HG03565 (cell line): ENCODE data around the gene SHOX.

Source experiments
- ATAC-seq: cut with Tn5 transposase; IDR thresholded peaks from one replicate; pipeline ENCODE4 v1.9.1; 2021; ENCODE audit warnings: mild to moderate bottlenecking, moderate library complexity; ENCODE audit not compliant: unreplicated experiment

SHOX gene

DNA sequence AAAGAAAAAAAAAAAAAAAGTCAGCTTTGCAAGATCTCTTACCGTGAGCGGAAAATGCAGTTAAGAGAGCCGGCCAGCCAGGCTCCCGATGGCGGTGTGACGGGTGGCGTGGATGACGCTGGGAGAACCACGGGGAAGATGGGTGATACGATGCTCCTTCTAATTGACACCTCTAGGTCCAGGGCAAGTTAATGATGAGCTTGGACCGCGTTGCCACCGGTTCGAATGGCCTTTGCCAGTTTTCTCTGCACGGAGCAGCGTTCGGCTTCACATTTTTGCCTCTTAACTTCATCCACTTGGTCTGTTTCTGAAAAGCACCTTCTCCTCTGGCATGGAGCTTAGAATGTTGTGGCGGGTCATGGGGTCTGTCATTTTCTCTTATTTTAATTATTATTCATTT is 33.2 kb downstream of the SHOX start:
- ATAC-seq, result no peak

DNA sequence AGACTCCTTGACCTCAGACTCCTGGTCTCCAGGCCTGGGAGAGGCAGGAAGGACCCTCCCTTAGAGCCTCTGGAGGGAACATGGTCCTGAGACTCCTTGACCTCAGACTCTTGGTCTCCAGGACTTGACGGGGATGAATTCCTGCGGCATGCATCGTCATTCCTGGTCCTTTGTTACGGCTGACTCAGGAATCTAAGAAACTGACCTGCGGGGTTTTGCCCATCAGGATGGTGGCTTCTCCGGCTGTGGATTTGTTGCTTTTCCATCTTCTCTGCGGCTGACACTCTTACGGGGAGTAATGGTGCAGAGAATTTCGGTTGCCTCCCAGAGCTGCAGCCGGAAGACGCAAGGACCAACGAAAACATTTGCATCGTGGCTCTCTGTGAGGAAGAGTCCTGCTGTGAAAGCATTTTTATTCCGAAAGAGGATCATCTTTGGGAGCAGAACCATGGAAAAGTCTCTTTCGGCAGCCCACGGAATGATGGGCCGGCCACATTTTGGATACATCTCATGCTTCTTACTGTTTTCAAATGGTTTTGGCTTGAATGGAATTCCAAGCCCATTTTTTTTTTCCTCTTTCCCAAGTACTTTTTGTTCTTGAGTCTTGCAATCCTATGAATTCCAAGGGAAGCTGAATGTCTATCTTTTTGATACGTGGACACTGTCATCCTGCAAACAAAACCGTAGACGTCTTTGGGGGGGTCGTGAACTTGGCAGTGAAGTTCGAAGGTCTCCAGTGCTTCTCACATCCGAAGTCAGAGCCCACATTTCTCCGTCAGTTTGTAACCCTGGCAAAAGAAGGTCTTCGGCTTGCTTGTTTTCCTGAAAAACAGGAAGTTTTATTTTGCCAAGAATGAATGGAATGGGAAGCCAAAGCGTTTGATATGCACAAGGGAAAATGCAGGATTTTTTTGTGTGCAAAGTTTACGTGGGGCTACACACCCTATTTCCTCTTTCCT is 36.5 kb downstream of the SHOX start:
- no peak for ATAC-seq

DNA sequence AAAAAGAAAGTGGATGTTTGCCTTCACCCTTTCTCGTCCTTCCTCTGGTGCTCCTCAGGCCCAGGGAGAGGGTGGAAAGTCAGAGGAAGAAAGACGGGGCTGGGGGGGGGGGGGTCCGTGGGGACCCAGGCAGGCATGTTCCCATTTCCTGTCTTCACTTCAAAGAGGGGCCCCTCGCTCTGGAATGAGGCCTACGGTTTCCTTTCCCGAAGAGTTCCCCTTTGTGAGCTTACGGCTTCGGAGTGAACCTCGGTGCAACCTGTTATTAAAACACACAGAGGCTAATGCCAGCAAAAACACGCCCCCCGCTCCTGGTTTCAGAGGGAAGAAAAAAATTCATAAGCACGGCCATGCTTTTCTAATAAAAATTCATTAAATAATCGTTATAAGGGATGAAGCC is 40.1 kb downstream of the SHOX start:
- no peak for ATAC-seq

DNA sequence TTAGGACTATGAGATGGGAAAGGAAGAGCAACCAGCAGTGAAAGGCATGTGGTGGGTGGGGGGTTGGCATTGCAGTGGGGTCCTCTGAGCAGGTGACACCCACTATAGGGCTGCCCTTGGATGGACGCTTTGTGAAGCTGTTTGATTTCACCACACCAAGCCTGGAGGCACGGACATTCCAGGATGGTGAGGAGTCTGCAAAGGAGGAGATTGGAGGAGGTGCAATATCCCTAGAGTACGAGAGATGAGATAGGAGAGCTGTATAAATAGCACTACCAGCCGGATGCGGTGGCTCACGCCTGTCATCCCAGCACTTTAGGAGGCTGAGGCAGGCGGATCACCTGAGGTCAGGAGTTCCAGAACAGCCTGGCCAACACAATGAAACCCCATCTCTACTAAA is 42.3 kb downstream of the SHOX start:
- ATAC-seq, result no peak

DNA sequence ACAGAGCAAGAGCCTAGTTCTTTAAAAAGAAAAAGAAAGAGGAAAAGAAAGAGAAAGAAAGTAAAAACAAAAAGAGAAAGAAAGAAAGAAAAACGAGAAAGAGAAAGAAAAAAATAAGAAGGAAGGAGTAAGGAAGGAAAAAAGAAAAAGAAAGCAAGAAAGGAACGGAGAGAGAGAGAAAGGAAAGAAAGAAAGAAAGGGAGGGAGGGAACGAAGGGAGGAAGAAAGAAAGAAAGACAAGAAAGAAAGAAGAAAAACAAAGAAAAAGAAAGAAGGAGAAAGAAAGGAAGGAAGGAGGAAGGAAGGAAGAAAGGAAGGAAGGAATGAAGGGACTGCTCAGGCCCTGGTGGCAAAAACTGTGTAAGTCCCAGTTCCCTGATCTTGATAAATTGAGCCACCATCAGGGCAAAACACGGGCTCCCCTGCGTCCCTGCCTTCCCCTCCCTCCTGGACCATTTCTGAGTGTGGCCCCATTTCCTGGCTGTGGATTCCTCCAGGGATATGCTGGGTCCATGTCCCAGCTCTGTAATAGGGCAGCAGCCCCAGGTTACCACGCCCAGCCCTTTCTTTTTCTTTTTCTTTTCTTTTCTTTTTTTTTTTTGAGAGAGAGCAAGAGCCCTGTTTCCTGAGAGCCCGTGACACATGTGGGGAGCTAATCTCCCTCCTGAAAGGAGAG is 44.8 kb downstream of the SHOX start:
- no peak for ATAC-seq

DNA sequence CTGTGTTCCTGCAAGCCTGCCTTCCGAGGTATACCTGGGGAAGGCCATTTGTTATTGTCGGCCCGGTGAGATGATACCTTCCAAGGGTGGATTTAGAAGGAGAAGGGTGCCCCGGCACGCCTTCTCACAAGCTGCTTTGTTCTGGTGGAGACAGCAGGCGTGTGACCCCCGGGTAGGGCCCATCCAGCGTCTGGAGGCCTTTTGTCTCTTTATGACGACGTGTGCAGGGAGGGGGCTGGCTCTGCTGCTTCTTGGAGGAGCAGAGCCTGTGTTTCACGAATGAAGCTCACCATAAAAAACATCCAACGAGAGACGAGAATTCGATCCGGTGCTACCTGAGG is 45.3 kb downstream of the SHOX start:
- ATAC-seq, result no peak

DNA sequence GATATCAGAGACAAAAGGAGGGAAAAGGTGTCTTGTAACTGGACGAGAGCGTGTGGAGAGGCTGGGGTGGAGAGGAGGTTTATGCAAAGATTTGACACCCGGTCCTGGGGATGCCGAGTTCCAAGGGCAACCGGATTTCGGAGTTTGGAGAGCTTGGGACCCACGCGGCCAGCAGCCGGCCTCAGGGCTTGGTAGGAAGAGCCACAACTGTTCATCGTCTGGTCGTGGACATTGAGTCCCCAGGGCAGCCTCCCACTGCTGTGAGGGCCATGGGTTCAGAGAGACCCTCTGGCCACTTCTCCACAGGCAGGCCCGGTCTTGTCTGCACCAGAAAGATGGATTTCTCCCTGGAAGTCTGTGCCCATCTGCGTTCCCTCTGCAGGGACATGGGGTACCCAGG is 46.8 kb downstream of the SHOX start:
- ATAC-seq, result no peak

DNA sequence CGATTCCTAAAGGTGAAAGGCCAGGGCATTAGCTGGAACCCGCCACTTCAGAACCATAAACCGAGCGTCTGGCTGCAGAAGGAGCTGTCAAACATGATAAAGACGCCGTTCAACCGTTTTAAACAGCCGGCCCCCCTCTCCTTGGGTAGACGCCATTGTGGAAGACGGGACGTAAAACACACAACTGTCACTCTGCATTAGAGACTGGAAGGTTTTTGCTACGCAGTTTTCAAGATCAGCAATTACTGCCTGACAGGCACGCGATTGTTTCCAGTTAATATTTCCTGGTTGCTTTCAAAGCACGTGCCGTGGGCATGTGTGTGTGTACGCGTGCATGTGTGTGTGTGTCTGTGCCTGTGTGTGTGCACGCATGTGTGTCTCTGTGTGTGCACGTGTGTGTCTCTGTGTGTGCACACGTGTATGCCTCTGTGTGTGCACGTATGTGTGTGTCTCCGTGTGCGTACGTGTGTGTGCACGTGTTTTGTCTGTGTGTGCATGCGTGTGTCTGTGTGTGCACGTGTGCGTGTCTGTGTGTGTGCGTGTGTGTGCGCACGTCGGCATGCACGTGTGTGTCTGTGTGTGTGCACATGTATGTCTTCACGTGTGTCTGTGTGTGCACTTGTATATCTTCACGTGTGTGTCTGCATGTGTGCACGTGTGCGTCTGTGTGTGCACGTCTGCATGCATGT is 48.8 kb downstream of the SHOX start:
- ATAC-seq, result no peak

DNA sequence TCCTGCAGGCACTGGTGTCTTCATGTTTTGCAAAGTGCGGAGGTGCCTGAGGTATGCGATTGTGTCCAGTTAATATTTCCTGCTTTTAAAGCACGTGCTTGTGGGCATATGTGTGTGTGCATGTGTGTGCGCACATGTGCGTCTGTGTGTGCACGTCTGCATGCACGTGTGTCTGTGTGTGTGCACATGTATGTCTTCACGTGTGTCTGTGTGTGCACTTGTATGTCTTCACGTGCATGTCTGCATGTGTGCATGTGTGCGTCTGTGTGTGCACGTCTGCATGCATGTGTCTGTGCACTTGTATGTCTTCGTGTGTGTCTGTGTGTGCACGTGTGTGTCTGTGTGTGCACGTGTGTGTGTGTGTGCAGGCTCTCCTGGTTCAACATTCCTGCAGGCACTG is 49.5 kb downstream of the SHOX start:
- ATAC-seq, result no peak

DNA sequence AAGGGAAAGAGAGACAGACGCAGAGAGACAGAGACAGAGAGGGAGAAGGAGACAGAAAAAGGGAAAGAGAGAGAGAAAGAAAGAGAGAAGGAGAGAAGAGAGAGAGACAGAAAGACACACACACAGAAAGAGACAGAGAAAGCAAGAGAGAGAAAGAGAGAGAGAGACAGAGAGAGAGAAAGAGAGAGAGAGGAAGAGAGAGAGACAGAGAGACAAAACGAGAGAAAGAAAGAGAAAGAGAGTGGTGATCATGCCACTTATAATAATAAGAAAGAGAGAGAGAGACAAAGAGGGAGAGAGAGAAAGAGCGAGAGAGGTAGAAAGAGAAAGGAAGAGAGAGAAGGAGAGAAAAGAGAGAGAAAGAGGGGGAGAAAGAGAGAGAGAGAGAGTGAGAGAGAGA is 51.4 kb downstream of the SHOX start:
- ATAC-seq, result no peak

DNA sequence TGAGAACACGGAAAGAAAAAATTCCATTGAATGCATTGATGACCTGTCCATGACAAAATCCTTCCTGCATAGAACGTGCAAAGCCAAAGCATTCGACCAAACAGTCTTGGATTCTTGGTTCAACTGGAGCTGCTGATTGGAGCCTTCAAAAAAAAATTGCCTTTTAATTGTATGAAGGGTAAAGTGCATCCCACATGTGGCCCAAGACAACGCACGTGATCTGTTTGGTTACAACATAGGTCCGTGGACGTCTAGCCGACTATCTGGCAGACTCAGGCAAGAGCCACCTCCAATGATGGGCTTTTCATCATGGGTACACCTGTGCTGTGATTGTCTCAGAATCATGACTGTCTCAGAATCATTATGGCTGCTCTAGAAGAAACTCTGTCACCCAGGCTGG is 52.3 kb downstream of the SHOX start:
- no peak for ATAC-seq

DNA sequence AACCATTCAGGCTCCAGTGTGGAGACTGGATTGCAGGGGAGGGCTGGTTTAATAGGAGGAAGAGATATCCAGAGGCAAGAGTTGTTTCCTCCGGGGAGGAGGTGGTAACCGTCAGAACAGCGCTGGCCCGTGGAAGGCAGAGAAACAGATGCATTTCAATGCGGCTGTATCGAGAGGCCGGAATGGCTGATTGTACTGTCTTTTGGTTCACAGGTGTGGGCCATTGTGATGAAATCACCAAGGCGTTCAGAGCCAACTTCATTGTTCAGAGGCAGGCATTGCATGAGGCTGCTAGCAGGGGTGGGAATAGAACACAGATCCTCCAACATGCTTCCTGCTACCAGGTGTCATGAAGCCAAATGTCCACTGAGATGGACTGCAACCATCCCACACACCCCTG is 53.0 kb downstream of the SHOX start:
- no peak for ATAC-seq

DNA sequence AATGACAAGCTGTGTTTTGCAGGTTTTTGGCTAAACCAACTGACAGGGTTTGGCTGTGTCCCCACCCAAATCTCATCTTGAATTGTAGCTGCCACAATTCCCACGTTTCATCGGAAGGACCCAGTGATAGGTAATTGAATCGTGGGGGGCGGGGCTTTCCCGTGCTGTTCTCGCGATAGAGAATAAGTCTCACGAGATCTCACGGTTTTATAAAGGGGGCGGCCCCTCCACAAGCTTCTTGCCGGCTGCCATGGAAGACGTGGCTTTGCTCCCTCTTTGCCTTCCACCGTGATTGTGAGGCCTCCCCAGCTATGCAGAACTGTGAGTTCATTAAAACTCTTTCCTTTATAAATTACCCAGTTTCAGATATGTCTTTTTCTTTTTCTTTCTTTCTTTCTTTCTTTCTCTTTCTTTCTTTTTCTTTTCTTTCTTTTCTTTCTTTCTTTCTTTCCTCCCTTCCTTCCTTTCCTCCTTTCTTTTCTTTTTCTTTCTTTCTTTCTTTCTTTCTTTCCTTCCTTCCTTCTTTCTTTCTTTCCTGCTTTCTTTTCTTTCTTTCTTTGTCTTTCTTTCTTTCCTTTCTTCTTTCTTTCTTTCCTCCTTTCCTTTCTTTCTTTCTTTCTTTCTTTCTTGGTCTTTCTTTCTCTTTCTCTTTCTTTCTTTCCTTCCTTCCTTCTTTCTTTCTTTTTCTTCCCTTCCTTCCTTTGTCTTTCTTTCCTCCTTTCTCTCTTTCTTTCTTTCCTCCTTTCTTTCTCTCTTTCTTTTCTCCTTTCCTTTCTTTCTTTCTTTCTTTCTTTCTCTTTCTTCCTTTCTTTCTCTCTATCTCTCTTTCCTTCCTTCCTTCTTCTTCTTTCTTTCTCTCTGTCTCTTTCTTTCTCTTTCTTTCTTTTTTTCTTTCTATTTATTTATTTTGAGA is 54.8 kb downstream of the SHOX start:
- no peak for ATAC-seq

DNA sequence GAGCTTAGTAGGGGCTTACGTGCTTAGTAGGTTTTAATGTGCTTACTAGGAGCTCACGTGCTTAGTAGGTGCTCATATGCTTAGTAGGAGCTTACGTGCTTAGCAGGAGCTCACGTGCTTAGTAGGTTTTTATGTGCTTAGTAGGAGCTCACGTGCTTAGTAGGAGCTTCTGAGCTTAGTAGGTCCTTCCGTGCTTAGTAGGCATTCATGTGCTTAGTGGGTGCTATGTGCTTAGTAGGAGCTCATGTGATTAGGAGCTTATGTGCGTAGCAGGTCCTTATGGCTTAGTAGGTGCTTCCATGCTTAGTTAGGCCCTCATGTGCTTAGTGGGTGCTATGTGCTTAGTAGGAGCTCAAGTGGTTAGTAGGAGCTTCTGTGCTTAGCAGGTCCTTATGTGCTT is 59.4 kb downstream of the SHOX start:
- no peak for ATAC-seq

DNA sequence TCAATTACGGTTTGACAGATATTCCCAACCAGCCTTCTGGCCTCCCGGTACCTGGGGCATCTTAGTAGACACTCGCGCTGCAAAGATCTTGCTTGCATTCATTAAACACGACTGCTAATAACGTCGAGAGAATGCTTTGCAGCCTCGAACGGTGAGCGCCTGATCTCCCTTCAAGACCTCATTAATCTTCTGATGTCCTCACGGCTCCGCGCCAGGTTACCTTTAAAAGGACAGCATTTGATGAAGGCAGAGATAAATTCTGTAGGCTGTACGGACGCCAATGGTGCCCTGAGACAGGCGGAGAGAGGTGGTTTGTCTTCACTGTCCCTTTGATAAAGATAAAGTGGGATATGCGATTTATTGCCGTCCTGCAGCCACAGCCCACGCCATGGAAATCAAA is 64.2 kb downstream of the SHOX start:
- ATAC-seq, result no peak

DNA sequence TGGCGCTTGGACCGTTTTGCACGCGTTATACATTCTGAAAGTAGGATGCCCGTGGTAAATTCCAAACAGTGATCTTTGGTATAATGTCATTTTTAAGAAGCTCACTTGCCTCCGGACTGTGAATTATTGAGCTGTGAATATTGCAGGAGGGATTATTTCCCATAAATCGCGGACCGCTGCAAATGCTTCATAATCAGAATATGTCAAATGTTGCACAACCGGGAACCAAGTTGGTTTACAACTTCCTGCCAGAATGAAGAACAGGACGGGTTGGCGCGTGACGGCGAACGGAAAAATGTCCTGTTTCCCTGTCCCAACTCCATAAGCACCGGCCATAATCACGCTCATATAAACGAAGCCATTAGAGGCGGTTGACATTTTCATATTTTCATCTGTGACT is 67.6 kb downstream of the SHOX start:
- no peak for ATAC-seq

DNA sequence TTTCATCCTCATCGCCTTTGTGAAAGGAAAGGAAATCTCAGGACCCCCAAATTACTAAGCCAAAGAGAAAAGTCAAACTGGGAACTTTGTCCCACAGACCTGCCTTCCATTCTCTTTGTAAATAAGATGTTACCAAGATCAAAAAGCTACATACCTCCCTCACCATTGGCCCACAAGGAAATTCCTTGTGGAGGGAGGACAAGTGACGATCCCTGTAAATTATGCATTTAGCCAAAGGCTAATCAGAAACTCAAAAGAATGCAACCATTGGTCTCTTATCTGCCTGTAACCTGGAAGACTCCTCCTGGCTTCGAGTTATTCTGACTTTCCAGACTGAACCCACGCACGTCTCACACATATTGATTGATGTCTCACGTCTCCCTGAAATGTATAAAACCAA is 70.3 kb downstream of the SHOX start:
- no peak for ATAC-seq

DNA sequence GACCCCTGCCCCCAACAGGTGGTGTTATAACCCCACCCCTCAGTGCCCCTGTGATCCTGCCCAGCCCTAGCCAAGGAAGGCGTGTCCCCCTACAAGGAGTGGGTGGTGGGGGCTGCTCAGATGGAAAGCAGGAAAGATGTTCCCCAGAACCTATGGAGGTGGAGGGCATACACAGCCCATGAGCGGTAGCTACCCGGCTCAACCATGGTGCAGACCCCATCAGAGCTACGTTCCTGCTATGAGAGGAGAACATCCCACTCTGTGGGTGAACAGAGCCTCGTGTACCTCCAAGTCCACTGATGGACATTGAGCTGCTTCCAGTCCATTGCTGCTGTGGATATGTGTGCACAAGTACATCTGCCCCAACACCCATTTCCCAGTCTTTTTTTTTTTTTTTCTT is 71.1 kb downstream of the SHOX start:
- no peak for ATAC-seq

DNA sequence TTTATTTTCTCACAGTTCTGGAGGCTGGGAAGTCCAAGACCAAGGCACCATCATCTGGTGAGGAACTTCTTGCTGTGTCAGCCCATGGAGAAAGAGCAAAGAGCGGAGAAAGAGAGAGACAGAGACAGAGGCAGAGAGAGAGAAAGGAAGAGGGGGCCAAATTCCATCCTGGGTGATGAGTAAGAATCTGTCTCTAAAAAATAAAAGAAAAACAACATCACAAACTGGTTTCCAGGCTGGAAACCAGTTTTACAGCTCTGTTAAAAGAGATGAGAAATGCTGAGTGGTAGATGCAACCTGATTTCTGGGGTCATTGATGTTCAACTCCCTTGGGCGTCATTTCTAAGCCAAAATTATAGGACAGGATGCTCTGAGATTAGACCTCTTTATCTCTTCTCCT is 72.9 kb downstream of the SHOX start:
- ATAC-seq, result no peak

DNA sequence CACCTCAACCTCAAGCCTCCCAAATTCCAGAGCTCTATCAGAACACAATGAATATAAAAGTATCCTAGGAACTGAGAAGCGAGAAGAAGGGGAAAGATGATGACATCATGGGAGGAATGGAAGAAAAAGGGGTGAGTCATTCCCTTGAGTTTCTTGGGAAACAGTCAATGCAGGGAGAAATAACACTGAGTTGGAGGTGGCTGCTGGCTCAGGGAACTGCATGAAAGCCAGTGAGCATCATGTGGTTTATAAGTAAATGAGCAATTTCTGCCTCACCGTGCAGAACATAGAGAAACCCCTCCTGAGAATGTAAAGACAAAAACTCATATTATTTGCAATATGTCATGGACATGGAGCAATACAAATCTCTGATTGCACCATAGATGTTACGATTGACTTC is 73.3 kb downstream of the SHOX start:
- no peak for ATAC-seq
